Measurements from ENCODE around the gene CEACAM16. TPM values are rescaled to one million over a fixed set of nuclear protein-coding genes. Genes with fewer than 3 reads are reported as not detected.

CEACAM16 gene
- total and polyA plus RNA-seq, 9 of the 15 experiments (the other 6 are each of a cell fraction or from before 2014, with no cell fraction given), result not detected

DNA sequence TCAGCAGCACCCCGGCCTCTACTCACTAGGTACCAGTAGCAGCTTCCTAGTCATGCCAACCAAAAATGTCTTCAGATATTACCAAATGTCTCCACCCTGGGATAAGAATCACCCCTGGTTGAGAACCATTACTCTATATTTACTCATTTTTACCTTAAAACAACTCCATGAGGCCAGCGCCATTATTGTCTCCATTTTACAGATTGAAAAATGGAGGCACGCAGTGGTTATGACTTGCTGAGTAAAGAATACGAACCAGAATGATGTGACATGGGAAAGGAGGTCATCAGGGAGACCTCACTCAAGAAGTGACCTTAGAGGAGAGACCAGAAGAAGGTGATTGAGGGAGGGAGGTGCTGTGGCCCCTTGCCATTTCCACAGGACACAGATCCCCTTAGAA, 25.4 kb upstream of the CEACAM16 start:
- DNase-seq (ENCODE audit: extremely low read depth in 1 of 4, low spot score in 3 of 4) (no peak), FAIRE-seq (no peak), ATAC-seq (no peak)
- Histone ChIP-seq H3K9ac (ENCODE audit: insufficient read depth in 1 of 2, low read depth in 2 of 2, low read length in 2 of 2) (no peak overlapping the region), H3K4me2 (ENCODE audit: insufficient read depth, low read length) (no peak overlapping the region), H3K9me3 (replicated peaks; ENCODE audit: control insufficient read depth, insufficient read depth, low read depth, low read length) (no peaks in the 10 kb centered on the region), H3K4me1 (replicated peaks in 1 of 2; ENCODE audit: control insufficient read depth in 2 of 2, insufficient read depth in 2 of 2, low read length in 2 of 2) (peaks cover 0 to 7% of the 10 kb centered on the region in 2 experiments; a peak in 1 of 5 replicates), H3K27ac (ENCODE audit: extremely low read depth, low read depth, low read length) (no peak overlapping the region), H3K27me3 (ENCODE audit: control insufficient read depth in 2 of 2, insufficient read depth in 2 of 2, low read length in 2 of 2) (no peaks in the 10 kb centered on the region), H3K79me2 (ENCODE audit: control insufficient read depth, insufficient read depth, low read length) (no peaks in the 10 kb centered on the region), H2AFZ (ENCODE audit: low read depth, low read length) (no peak overlapping the region), H3K4me3 (no peak overlapping the region), H3K9me1 (ENCODE audit: control insufficient read depth, insufficient read depth, low read length) (no peaks in the 10 kb centered on the region), H3K36me3 (ENCODE audit: control insufficient read depth, insufficient read depth, low read length) (no peaks in the 10 kb centered on the region), H4K20me1 (replicated peaks; ENCODE audit: control insufficient read depth, insufficient read depth, low read length) (no peaks in the 10 kb centered on the region; the same call in 1 of the 2 replicates)
- BruUV-seq (replicated peaks), result no TSS peak
- POLR2A ChIA-PET, result no interaction called here
- CTCF ChIA-PET (ENCODE audit: low intra/inter-chr PET ratio), result no interaction called here
- in situ Hi-C loops (cut with MboI), result no loop called here
- WGBS (ENCODE audit: insufficient coverage, low coverage, missing lambda C conversion rate), result 4% methylated on average over 4 of the region's 4 CpGs
- TF ChIP-seq KAT2B (IDR thresholded peaks at IDR 0.05; ENCODE audit: low read depth, low read length) (no peak), IRF2 (CRISPR knock-in tag; IDR thresholded peaks at IDR 0.05) (no peak), FOXK1 (CRISPR knock-in tag; IDR thresholded peaks at IDR 0.05; ENCODE audit: borderline replicate concordance) (no peak), TCF7L2 (IDR thresholded peaks at IDR 0.05; ENCODE audit: low read depth, low read length) (no peak), TCFL5 (CRISPR knock-in tag; conservative IDR thresholded peaks at IDR 0.05) (no peak), CHD4 (IDR thresholded peaks at IDR 0.05; ENCODE audit: insufficient read depth, insufficient replicate concordance, low read depth, low read length, poor library complexity, severe bottlenecking) (peak; percentile 73), PHF20 (IDR thresholded peaks at IDR 0.05; ENCODE audit: partially characterized antibody) (no peak), ELK1 (CRISPR knock-in tag; IDR thresholded peaks at IDR 0.05) (no peak), BCOR (IDR thresholded peaks at IDR 0.05) (peak; percentile 46; the same call in 1 of the 2 replicates), PATZ1 (CRISPR knock-in tag; IDR thresholded peaks at IDR 0.05; ENCODE audit: borderline replicate concordance) (no peak), ADNP (tag; IDR thresholded peaks at IDR 0.05) (0 out of 2 replicates have a peak, but pooled peaks have one; percentile 22), RBM25 (IDR thresholded peaks at IDR 0.05; ENCODE audit: low read depth, low read length, severe bottlenecking) (peak; percentile 66)
- TF ChIP-seq, protein P1, sequence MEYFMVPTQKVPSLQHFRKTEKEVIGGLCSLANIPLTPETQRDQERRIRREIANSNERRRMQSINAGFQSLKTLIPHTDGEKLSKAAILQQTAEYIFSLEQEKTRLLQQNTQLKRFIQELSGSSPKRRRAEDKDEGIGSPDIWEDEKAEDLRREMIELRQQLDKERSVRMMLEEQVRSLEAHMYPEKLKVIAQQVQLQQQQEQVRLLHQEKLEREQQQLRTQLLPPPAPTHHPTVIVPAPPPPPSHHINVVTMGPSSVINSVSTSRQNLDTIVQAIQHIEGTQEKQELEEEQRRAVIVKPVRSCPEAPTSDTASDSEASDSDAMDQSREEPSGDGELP (CRISPR knock-in tag; IDR thresholded peaks at IDR 0.05; ENCODE audit: borderline replicate concordance), result no peak
- intact Hi-C loops (cut with micrococcal nuclease), result no loop called here
